GM23338 (cell line): Measurements from ENCODE around the gene BMAL1. TPM values are rescaled to one million over a fixed set of nuclear protein-coding genes. Genes with fewer than 3 reads are reported as not detected.

ENCODE experiments used
- ATAC-seq: fragments of 200-7000 bp; cut with Tn5 transposase; 3 replicates; pipeline ENCODE4 v1.9.1; 2020
- DNase-seq: peaks from one replicate; pipeline ENCODE4 v3.0.0-alpha.2; 2015; ENCODE audit warnings: low spot score
- H2AFZ ChIP-seq: fragments of 200-600 bp; sonication (generic); 2 replicates; pipeline ENCODE4 v1.8.0; 2016; ENCODE audit warnings: antibody characterized with exemption, mild to moderate bottlenecking, moderate library complexity
- H3F3A ChIP-seq: fragments of 200-600 bp; sonication (generic); replicated peaks from 2 replicates; pipeline ENCODE4 v1.8.0; 2017; ENCODE audit warnings: antibody characterized with exemption, mixed run types, low read depth
- H3K27ac ChIP-seq: fragments of 200-600 bp; sonication (generic); 2 replicates; pipeline ENCODE4 v1.6.1; 2016; ENCODE audit warnings: low read depth
- H3K27me3 ChIP-seq: fragments of 200-600 bp; sonication (generic); 2 replicates; pipeline ENCODE4 v1.8.0; 2016; ENCODE audit warnings: mild to moderate bottlenecking, mixed run types, moderate library complexity; ENCODE audit not compliant: insufficient read depth
- H3K36me3 ChIP-seq: fragments of 200-600 bp; sonication (generic); 2 replicates; pipeline ENCODE4 v1.8.0; 2016; ENCODE audit warnings: mild to moderate bottlenecking; ENCODE audit not compliant: insufficient read depth
- H3K4me1 ChIP-seq: fragments of 200-600 bp; sonication (generic); 2 replicates; pipeline ENCODE4 v1.8.0; 2016; ENCODE audit warnings: mild to moderate bottlenecking, moderate library complexity; ENCODE audit not compliant: insufficient read depth
- H3K4me2 ChIP-seq: fragments of 200-600 bp; sonication (generic); 2 replicates; pipeline ENCODE4 v1.7.1; 2017; ENCODE audit warnings: mixed run types
- H3K4me3 ChIP-seq: fragments of 200-600 bp; sonication (generic); 2 replicates; pipeline ENCODE4 v1.6.1; 2016; ENCODE audit warnings: mixed run types
- H3K79me2 ChIP-seq: fragments of 200-600 bp; sonication (generic); replicated peaks from 2 replicates; pipeline ENCODE4 v1.8.0; 2017; ENCODE audit warnings: mild to moderate bottlenecking; ENCODE audit not compliant: insufficient read depth
- H3K9me2 ChIP-seq: fragments of 200-600 bp; sonication (generic); 2 replicates; pipeline ENCODE4 v1.8.0; 2017; ENCODE audit not compliant: insufficient read depth
- H4K20me1 ChIP-seq: fragments of 200-600 bp; sonication (generic); replicated peaks from 2 replicates; pipeline ENCODE4 v1.8.0; 2017; ENCODE audit warnings: mild to moderate bottlenecking; ENCODE audit not compliant: insufficient read depth
- H3K27ac Mint-ChIP-seq: 2 replicates; pipeline ENCODE4 v1.8.0; 2020; ENCODE audit warnings: inconsistent platforms, mild to moderate bottlenecking, moderate library complexity, mixed read lengths
- H3K27me3 Mint-ChIP-seq: 3 replicates; pipeline ENCODE4 v1.8.0; 2022; ENCODE audit warnings: low read depth, mild to moderate bottlenecking, moderate library complexity, mixed read lengths, inconsistent platforms; ENCODE audit not compliant: insufficient read depth, poor library complexity
- H3K36me3 Mint-ChIP-seq: 3 replicates; pipeline ENCODE4 v1.8.0; 2021; ENCODE audit warnings: low read depth, mild to moderate bottlenecking, inconsistent platforms, moderate library complexity, mixed read lengths
- H3K4me1 Mint-ChIP-seq: 3 replicates; pipeline ENCODE4 v1.8.0; 2020; ENCODE audit warnings: mild to moderate bottlenecking, inconsistent platforms, mixed read lengths
- H3K4me3 Mint-ChIP-seq: 3 replicates; pipeline ENCODE4 v1.8.0; 2021; ENCODE audit warnings: moderate library complexity, mild to moderate bottlenecking, inconsistent platforms, mixed read lengths
- H3K9me3 Mint-ChIP-seq: 3 replicates; pipeline ENCODE4 v1.8.0; 2020; ENCODE audit warnings: moderate library complexity, mild to moderate bottlenecking, inconsistent platforms, mixed read lengths
- CREB1 ChIP-seq: fragments of 250-450 bp; sonication (Bioruptor Pico); IDR thresholded peaks from 2 replicates; pipeline ENCODE4 v1.5.0; 2020; ENCODE audit warnings: low read depth, mild to moderate bottlenecking, moderate library complexity
- EZH2 ChIP-seq: fragments of 200-600 bp; sonication (generic); IDR thresholded peaks from one replicate; pipeline ENCODE4 v1.8.0; 2017; ENCODE audit warnings: antibody characterized with exemption, mild to moderate bottlenecking, low read depth; ENCODE audit not compliant: unreplicated experiment
- EZH2phosphoT487 ChIP-seq: fragments of 200-600 bp; sonication (generic); IDR thresholded peaks from one replicate; pipeline ENCODE4 v1.8.1; 2018; ENCODE audit warnings: antibody characterized with exemption; ENCODE audit not compliant: unreplicated experiment
- JUNB ChIP-seq: IDR thresholded peaks from one replicate; pipeline ENCODE4 v1.6.1; 2016; ENCODE audit warnings: antibody characterized with exemption; ENCODE audit not compliant: unreplicated experiment
- NANOG ChIP-seq: IDR thresholded peaks from 2 replicates; pipeline ENCODE4 v1.6.1; 2016; ENCODE audit warnings: antibody characterized with exemption, borderline replicate concordance
- POLR2AphosphoS5 ChIP-seq: IDR thresholded peaks from 2 replicates; pipeline ENCODE4 v1.6.1; 2016; ENCODE audit warnings: antibody characterized with exemption, low read depth
- STAT1 ChIP-seq: IDR thresholded peaks from one replicate; pipeline ENCODE4 v1.6.1; 2016; ENCODE audit warnings: antibody characterized with exemption; ENCODE audit not compliant: unreplicated experiment
- ZNF114 ChIP-seq: fragments of 250-450 bp; sonication (Bioruptor Pico); IDR thresholded peaks from 2 replicates; pipeline ENCODE4 v1.5.0; 2020; ENCODE audit warnings: mild to moderate bottlenecking, moderate library complexity
- ZNF331 ChIP-seq: fragments of 250-450 bp; sonication (Bioruptor Pico); IDR thresholded peaks from 2 replicates; pipeline ENCODE4 v1.5.0; 2020; ENCODE audit warnings: low read depth, mild to moderate bottlenecking, moderate library complexity
- polyA plus RNA-seq: library from polyadenylated mRNA; unstranded; fragments of >200 nt; fragmentation: Nextera tagmentation; extraction: Ambion mirVana; gene quantifications from 2 replicates; pipeline ENCODE4 v1.2.1, GENCODE V29; 2016
- total RNA-seq: library from RNA; depleted of rRNA; stranded (reverse); fragments of >200 nt; shearing (Covaris generic); gene quantifications from 2 replicates; pipeline ENCODE4 v1.2.3, GENCODE V29; 2014
- TF ChIP-seq, protein P1 (sequence below): IDR thresholded peaks from one replicate; pipeline ENCODE4 v1.6.1; 2018; ENCODE audit warnings: antibody characterized with exemption; ENCODE audit not compliant: unreplicated experiment
- TF ChIP-seq, protein P2 (sequence below): IDR thresholded peaks from 2 replicates; pipeline ENCODE4 v1.6.1; 2016; ENCODE audit warnings: antibody characterized with exemption
- TF ChIP-seq, protein P3 (sequence below), 2 experiments: fragments of 200-600 bp in 1 of 2; sonication (generic) in 1 of 2; conservative IDR thresholded peaks; 2 replicates each; pipeline versions ENCODE4 v1.5.1 to v1.6.1; 2016 to 2017; ENCODE audit warnings: antibody characterized with exemption in 2 of 2, low read depth in 2 of 2, mild to moderate bottlenecking in 2 of 2, moderate library complexity in 1 of 2

The BMAL1 gene
- total and polyA plus RNA-seq, 2 experiments from 2014 or later = 5.1 to 7.2 TPM

DNA sequence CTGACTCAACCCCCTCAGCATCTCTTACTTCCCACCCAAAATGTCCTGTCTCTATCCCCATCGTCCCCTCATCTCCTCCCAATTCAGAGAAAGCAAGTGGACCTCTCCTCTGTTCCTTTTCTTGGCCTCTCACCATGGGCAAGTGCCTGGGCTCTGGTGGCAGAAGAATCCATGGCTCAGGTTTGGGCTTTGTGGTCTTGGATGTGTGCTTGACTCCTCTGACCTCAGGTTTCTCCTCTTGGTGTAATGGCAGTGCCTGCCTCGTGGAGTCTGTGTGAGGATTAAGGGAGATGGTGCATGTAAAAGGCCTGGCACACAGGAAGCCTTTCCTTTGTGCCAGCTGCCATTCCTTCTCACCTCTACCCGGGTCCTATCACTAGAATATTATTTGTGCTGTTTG lies 3.2 kb downstream of the BMAL1 start (continued):
- TF ChIP-seq, protein P1, sequence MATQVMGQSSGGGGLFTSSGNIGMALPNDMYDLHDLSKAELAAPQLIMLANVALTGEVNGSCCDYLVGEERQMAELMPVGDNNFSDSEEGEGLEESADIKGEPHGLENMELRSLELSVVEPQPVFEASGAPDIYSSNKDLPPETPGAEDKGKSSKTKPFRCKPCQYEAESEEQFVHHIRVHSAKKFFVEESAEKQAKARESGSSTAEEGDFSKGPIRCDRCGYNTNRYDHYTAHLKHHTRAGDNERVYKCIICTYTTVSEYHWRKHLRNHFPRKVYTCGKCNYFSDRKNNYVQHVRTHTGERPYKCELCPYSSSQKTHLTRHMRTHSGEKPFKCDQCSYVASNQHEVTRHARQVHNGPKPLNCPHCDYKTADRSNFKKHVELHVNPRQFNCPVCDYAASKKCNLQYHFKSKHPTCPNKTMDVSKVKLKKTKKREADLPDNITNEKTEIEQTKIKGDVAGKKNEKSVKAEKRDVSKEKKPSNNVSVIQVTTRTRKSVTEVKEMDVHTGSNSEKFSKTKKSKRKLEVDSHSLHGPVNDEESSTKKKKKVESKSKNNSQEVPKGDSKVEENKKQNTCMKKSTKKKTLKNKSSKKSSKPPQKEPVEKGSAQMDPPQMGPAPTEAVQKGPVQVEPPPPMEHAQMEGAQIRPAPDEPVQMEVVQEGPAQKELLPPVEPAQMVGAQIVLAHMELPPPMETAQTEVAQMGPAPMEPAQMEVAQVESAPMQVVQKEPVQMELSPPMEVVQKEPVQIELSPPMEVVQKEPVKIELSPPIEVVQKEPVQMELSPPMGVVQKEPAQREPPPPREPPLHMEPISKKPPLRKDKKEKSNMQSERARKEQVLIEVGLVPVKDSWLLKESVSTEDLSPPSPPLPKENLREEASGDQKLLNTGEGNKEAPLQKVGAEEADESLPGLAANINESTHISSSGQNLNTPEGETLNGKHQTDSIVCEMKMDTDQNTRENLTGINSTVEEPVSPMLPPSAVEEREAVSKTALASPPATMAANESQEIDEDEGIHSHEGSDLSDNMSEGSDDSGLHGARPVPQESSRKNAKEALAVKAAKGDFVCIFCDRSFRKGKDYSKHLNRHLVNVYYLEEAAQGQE = no peak

DNA sequence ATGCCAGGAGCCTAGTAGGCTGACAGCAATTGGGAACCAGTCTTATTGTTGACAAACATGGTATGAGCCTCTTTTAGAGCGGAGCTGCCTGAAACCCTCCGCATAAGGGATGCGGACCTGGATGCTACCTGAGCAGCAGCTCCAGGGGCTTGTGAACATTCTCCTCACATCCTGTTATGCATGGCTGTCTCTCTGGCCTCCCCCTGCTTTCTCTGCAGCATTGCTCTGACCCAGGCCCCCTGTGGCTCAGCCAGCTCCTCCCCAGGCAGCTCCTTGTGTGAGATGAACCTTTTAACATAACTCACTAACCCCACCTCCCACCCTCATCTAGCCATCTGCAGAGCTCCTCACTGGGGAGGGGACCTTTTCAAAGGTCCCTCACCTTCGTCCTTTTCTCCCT lies 6.0 kb downstream of the BMAL1 start:
- Mint-ChIP-seq H3K9me3 (no peaks in the 10 kb centered on the region), H3K4me1 (peaks cover 36% of the 10 kb centered on the region), H3K36me3 (peaks cover 3% of the 10 kb centered on the region; the same call in 1 of the 3 replicates), H3K27ac (no peak overlapping the region), H3K4me3 (peak overlapping the region; percentile 11; the same call in 1 of the 3 replicates), H3K27me3 (peaks cover 26% of the 10 kb centered on the region)
- Histone ChIP-seq H3K79me2 (peaks cover 19% of the 10 kb centered on the region), H2AFZ (no peak overlapping the region), H3K4me3 (no peak overlapping the region), H3F3A (no peaks in the 10 kb centered on the region), H3K4me1 (peaks cover 18% of the 10 kb centered on the region), H4K20me1 (peaks cover 9% of the 10 kb centered on the region; the same call in 1 of the 2 replicates), H3K9me2 (no peaks in the 10 kb centered on the region), H3K36me3 (no peaks in the 10 kb centered on the region), H3K27me3 (peaks cover 24% of the 10 kb centered on the region), H3K4me2 (peak overlapping the region; percentile 39), H3K27ac (no peak overlapping the region)
- peak; percentile 87 for DNase-seq
- ATAC-seq = peak; percentile 88
- TF ChIP-seq POLR2AphosphoS5 = no peak
- no peak for TF ChIP-seq EZH2
- TF ChIP-seq, protein P2, sequence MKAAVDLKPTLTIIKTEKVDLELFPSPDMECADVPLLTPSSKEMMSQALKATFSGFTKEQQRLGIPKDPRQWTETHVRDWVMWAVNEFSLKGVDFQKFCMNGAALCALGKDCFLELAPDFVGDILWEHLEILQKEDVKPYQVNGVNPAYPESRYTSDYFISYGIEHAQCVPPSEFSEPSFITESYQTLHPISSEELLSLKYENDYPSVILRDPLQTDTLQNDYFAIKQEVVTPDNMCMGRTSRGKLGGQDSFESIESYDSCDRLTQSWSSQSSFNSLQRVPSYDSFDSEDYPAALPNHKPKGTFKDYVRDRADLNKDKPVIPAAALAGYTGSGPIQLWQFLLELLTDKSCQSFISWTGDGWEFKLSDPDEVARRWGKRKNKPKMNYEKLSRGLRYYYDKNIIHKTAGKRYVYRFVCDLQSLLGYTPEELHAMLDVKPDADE = no peak
- no peak for TF ChIP-seq ZNF331 (CRISPR knock-in tag)
- TF ChIP-seq, protein P3, sequence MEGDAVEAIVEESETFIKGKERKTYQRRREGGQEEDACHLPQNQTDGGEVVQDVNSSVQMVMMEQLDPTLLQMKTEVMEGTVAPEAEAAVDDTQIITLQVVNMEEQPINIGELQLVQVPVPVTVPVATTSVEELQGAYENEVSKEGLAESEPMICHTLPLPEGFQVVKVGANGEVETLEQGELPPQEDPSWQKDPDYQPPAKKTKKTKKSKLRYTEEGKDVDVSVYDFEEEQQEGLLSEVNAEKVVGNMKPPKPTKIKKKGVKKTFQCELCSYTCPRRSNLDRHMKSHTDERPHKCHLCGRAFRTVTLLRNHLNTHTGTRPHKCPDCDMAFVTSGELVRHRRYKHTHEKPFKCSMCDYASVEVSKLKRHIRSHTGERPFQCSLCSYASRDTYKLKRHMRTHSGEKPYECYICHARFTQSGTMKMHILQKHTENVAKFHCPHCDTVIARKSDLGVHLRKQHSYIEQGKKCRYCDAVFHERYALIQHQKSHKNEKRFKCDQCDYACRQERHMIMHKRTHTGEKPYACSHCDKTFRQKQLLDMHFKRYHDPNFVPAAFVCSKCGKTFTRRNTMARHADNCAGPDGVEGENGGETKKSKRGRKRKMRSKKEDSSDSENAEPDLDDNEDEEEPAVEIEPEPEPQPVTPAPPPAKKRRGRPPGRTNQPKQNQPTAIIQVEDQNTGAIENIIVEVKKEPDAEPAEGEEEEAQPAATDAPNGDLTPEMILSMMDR (conservative IDR thresholded peaks at IDR 0.05; ENCODE audit: low read depth in 2 of 2) = no peak
- no peak for TF ChIP-seq CREB1 (CRISPR knock-in tag)
- TF ChIP-seq STAT1 = no peak
- no peak for TF ChIP-seq ZNF114 (CRISPR knock-in tag)
- TF ChIP-seq JUNB = no peak
- TF ChIP-seq EZH2phosphoT487 = no peak
- TF ChIP-seq, protein P1 = no peak
- TF ChIP-seq NANOG = no peak
